Gastrocnemius medialis (tissue), 4 donors: Measurements from ENCODE around the gene AFAP1.

Experiments
- CTCF ChIP-seq, 5 experiments: fragments of 450-650 bp in 3 of 5; fragments of 200-600 bp in 2 of 5; sonication (generic) in 2 of 5; IDR thresholded peaks in 4 of 5; conservative IDR thresholded peaks in 1 of 5; 1 replicate in 4 of 5; 2 replicates in 1 of 5; pipeline ENCODE4 v1.5.1; 2016 to 2019; ENCODE audit warnings: antibody characterized with exemption in 5 of 5, mild to moderate bottlenecking in 3 of 5, moderate library complexity in 3 of 5
- POLR2A ChIP-seq, 2 donors: fragments of 450-650 bp; IDR thresholded peaks; one replicate each; pipeline ENCODE4 v1.6.1; 2017; ENCODE audit warnings: antibody characterized with exemption in 2 of 2, mild to moderate bottlenecking in 2 of 2, moderate library complexity in 2 of 2

DNA sequence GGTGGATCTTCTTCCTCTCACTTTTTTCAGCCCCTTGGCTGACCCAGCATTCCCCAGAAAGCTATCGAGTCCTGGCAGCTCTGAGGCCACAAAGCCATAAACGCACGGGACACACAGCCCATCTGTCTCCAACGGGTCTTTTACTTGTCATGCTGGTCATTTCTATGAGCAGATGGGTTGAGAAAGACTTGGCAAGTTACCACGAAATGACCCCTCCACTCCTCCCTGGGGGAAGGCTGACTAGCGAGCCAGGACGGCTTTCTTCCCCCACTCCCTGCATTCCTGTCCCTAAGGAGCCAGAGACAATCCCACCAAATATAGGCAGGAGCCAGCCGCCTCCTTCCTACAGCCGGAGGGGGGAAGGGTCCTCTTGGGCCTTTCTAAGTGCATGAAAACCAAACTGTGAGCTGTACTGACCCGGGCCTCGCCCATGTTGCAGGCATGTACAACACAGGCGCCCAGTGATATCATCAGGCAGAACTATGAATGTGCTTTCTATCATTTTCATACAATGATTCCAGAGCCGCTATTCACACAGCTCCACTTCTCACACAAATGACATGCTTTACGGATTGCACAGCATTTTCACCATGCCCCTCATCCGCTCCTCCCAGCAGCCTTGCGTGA is 28.6 kb downstream of the AFAP1 start:
- TF ChIP-seq POLR2A (IDR thresholded peaks at IDR 0.05): no peak
- no peak for TF ChIP-seq CTCF (IDR thresholded peaks at IDR 0.05 in 4 of 5, conservative IDR thresholded peaks at IDR 0.05 in 1 of 5)
